GM18858 (cell line): ENCODE measurements around the gene E2F4.

ENCODE experiments used
- ATAC-seq: cut with Tn5 transposase; IDR thresholded peaks from one replicate; pipeline ENCODE4 v1.9.1; 2021; ENCODE audit not compliant: unreplicated experiment

E2F4 gene, protein sequence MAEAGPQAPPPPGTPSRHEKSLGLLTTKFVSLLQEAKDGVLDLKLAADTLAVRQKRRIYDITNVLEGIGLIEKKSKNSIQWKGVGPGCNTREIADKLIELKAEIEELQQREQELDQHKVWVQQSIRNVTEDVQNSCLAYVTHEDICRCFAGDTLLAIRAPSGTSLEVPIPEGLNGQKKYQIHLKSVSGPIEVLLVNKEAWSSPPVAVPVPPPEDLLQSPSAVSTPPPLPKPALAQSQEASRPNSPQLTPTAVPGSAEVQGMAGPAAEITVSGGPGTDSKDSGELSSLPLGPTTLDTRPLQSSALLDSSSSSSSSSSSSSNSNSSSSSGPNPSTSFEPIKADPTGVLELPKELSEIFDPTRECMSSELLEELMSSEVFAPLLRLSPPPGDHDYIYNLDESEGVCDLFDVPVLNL

DNA sequence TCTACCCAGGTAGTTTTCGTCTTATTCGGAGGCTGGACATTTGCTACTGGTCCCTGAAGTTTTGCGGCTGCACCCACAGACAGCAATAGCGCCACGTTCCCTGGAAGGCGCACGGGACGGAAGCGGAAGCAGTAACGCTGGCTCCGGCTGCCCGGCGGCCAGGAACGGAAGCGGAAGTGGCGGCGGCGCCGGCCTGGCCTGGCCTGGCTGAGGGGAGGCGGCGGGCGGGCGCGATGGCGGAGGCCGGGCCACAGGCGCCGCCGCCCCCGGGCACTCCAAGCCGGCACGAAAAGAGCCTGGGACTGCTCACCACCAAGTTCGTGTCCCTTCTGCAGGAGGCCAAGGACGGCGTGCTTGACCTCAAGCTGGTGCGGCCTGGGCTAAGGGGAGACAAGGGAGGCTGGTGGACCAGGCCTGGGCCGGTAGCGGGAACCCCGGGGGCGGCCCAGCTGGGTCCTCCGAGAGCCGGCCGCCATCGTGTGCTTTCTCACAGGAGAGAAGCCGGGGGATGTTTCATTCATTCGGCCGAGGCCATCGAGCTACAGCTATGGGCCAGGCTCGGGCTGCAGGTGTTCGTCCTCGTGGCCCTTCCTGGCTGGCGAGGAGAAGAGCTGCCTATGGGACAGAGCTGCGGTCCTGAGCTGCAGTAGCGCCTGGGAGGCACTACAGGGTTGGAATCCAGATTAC is at the start of gene E2F4:
E2F4 (plus strand) TSS at position 161 of the 687 bp plus-strand sequence; CDS start at position 234, 73 bp downstream.
- ATAC-seq: peak; percentile 71

DNA sequence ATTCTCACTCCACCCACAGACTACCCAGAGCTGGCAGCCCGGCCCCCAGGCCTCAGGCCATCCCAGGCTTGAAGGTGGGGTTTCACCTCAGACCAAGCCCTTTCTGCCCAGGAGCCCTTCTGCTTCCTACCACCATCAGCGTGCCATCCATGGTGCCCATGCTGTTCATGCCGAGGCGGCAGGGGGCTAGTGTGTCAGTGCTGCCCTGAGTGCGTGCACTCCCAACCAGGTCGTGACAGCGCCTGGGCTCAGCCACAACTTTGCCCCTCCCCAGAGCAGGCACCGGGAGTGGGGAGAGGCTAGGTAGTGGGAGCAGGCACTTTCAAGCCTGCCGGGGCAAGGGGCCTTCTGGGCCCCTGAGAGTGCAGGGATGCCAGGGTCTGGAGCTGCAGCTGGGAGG is 49.6 kb upstream of the E2F4 start:
- ATAC-seq: no peak

DNA sequence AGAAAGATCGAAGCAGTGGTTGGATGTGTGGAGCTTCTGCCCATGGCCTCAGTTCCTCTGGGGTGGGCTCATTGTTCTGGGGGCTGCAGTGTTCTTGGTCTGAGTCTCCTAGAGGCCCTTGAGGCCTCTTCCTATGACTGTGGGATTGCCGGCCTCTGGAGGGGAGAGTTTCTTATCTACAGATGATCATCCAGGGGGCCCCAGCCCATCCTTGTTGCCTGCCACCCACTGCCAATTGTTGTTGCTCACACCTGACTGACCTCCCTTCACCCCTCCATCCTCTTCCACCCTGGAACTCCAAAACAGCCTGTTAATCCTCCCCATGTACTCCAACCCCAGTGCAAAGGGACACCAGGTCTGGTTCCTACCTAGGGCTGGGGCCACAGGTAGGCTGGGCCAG is 47.0 kb upstream of the E2F4 start:
- ATAC-seq: no peak

DNA sequence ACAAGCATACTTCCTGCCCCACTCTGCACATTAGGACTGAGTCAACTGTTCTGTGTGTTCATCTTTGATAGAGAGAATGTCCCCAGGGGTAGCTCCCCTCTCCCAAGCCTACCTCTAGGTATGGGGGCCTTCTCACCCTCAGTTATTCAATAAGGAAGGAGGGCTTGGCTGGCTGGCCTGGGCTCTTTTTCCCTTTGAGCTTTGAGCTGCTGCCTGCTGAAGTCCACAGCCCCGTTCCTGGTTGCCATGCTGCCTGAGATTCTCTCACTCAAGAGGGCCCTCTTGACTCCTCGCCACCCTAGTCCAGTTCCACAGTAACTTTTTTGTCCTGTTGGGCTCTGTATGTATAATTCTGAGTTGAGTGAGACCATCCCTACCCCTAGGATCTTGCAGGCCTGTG is 46.2 kb upstream of the E2F4 start:
- no peak for ATAC-seq

DNA sequence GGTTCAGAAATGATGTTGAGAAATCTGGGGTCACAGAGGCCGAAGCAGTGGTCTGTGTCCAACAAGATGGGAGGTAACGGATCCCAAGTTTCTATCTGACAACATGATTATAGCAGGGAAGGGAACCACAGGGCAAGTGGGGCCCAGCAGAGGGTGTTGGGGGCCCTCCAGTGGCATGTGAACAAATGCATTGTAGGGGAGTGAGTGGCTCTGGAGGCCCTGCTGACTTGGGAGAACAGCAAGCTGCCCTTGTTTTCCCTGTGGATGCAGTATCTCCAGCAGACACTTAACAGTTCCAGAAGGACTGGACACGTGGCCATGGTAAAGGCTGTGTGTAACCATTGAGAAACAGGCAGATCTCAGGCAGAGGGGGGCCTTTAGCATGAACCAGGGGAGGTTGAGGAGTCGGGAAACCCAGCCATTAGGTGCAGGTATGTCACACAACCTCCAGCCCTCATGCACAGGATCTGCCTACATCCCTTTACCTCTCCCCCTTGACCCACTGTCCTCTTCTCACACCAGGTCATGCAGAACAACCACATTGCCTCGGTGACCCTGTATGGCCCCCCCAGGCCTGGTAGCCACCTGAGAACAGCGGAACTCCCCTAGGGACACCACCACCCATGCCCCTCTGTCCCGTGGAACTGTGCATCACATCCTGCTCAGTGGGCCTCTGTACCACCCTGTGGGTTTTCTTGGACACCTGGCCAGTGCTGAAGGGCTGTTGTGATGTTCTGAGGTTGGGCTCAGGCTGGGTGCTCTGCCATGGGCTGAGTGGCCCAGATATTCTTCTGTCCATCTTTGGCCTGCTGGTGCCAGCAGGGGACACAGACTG is 45.2 kb upstream of the E2F4 start:
- ATAC-seq: no peak

DNA sequence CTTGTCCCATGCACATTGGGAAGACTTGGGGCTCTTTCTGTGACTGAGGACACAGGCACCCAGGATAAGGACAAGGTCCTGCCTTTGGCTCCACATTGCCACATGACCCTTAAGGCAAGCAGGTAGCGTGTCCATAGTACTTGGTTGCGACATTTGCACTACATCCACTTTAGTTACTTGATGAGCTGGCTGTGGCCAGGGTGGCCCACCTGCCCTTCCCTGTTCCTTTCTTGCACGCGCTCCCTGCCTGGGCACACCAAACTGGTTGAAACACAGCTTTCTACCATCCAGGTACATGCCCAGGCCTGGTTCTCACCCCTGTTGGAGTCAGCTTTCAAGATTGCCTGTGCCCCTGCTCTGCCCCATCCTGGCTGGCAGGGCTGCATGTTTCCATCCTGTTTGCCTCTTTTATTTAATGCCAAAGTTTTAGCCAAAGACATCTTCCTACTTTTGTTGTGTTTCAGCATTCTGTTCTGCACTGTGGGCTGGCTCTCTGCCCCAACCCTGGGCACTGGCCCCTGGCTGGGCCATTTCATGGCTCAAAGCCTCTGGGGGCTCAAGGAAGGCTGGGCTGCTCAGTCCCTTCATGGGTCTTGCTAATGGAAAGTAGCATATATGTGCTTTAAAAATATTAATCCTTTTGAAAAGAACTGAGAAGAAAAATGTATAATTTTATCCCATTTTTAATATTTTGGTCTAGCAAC is 44.4 kb upstream of the E2F4 start:
- ATAC-seq: no peak

DNA sequence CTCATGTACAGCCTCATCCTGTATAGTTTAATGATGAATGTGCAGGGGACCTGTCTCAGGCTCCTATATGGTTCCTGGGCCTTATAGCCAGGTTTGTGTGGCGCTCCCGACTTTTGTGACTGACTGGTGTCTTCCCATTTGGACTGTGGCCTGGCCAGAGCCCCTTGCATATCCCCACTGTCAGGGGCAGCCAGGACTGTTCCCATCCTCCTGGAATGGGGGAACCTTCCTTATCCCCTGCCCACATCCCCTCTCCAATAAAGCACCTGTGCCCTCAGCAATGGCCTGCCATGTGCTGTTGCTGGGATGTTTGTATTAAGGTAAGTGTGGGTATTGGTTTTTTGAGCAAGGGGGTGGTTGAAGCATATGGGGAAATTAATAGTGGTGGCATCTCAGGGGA is 43.7 kb upstream of the E2F4 start:
- ATAC-seq: no peak

DNA sequence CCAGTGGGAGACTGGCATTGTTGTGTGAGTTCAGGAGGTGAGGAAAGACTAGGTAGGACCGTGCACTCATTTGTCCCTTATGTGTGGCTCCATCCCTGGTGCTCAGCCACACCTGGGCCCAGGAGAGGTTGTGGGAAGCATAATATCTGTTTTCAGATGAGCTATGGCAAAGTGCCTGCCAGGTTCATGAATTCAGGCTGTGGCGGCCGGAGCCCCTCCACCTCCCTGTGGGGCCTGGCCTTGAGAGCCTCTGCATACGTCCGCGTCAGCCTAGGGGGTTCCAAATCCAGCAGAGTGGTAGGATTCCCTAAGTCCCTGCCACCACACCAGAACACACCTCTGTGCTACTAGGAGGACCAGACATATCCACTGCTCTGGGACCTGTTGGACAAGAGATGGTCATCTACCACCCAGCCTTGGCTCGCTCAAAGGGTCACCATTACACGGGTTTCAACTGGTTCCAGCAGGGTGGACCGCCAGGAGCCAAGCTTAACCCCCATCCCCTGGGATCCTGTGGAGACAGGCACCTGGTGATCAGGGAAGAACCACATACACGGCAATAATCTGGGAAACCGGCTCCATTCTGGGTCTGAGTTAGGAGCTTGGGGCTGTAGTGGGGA is 43.2 kb upstream of the E2F4 start:
- ATAC-seq: no peak

DNA sequence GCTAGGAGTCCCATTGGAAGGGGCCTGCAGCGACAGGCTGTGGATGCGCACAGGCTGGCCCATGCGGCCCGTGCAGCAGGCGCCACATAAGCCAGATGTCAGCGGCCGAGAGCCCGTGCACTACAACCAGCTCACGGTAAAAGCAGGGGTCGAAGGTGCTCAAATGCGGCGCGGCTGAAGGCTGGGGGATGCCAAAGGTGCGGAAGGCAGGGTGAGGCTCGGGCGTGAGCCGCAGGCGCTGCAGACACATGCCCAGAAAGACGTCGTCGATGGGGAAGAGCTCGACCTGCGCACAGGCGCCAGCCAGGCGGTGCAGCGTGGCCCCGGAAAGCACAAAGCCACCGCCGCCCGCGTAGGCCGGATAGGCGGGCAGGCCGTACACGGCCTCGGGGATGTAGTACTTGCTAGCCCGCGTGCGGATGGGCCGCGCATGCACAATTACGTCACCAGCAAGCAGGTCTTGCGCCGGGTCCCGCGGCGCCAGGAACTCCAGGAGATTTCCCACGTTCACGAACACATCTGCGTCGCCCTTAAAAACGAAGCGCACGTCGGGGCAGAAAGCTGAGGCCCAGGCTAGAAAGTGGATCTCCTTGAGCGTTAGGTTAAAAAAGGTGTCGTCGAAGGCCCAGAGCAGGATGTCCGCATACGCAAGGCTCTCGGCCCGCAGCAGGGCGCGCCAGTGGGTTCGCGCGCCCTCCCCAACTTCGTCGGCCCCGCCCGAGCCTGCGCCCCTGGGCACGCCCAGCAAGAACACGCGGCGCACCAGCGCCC is 42.5 kb upstream of the E2F4 start:
- no peak for ATAC-seq

DNA sequence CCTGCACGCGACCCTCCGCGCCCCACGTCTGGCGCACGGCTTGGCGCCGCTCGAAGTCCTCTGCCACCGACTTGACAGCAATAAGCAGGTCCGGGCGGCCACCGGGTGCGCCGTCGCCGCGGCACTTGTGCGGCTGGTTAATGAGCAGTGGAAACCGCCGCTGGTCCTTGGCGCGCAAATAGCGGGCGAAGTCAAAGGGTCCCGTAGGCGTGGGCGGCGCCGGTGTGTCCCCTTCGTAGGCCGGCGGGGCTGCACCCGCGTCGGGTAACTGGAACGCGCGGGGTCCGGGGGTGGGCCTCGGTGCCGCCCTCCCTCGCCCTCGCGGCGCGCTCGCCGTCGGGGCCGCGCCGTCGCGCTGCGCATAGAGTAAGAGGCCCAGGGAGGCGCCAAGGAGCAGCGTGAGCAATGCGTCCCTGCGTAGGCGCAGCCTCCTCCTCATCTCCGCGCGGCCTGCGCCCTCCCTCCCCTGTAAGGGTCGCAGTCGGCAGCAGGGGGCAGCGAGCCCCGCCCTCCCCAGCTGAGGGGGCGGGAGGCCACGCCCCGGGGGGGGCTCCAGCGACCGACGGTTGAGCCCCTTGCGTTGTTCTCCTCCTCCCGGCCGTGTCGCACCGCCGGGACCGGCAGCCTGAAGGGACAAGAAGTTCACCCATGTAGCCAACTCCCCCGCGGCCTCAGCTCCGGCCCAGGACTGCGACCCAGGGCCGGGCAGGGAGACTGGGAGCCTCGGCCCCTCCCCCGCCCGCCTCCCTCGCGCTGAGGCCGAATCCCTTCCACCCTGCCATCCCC is 41.7 kb upstream of the E2F4 start:
- no peak for ATAC-seq

DNA sequence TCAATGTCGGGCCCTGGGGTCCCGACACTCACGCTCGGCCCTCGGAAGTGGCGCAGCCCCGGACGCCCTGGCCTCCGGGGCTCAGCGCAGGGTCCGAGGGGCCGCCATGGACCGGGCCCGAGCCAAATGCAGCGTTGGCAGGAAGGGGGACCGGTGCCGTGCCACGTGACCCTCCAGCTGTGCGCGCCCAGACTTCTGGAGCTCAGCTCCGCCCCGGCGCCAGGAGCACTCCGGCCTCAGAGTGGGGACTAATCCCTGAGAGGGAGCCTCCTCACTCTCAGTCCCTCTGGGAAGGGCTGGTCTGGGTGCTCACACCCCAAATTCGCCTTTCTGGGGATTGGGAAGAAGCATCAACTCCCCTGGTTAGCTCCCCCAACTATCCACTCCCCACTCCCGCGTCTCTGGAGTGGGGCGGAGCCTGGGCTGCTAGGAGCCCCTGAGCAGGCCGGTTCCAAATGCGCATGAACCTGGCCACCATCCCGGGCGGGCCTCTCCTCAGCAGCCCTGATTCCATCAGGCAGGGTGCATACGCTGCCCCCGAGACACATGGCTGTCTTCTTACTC is 41.0 kb upstream of the E2F4 start, which contains the start of gene B3GNT9:
B3GNT9 (minus strand) TSS at position 166 of the 564 bp plus-strand sequence. CDS start 513 bp downstream, outside the sequence.
- no peak for ATAC-seq

DNA sequence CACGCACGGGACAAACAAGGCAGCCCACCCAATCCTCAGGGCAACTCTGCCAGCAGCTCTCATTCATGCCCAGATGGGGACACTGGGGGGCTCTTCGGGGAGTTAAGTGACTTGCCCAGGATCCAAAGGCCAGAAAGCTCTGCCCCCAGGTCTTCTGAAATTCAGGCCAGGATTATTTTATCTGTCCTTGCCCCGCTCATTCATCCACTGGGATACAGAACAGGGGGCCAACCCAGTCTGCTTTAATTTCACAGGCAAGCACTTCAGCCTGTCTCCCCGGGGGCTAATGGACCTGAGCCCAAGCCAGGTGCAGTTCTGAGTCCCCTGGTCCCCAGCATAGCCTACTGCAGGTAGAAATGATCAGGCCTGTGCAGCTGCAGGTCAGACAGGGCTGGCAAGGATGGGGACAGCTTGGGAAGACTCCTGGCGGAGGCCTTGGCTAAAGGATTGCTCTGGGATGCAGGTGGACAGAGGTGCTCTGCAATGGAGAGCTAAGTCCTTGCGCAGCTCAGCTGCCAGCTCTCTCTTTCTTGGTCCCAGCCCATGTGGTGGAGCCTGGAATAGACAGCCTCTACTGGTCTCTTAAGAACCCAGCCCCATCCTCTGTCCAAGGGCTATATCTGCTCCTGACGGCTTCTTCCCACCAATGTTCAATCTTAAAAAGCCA is 40.4 kb upstream of the E2F4 start:
- no peak for ATAC-seq

DNA sequence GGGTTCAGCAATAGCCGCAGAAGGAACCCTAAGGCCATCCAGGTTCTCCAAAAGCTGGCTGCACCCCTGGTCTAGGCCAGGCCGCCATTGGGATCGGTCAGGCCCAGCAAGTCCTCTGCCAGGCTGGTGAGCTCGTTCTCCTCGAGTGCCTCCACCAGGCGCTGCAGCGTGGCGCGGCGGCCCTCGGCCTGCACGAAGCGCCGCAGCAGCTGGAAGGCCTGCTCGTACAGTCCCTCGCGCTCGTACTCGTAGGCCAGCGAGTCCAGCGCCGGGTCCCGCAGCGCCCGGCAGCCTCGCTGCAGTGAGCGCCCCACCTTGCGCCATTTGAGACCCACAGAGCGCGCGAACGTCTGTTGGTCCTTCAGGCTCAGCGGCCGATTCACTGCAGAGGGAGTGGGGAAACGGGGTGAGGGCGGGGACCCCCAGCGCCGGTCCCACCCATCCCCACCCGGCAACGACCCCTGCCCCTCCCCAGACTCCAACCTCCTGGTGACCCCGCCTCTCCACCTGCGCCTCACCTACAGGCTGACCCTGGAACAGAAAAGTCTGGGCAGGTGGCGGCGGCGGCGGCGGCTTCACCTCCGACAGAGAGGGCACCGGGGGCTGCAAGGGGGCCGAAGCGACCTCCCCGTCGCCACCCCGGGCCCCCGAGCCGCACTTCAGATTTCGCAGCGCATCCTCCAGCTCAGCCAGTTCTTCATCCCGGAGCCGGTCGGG is 37.2 kb upstream of the E2F4 start:
- no peak for ATAC-seq

DNA sequence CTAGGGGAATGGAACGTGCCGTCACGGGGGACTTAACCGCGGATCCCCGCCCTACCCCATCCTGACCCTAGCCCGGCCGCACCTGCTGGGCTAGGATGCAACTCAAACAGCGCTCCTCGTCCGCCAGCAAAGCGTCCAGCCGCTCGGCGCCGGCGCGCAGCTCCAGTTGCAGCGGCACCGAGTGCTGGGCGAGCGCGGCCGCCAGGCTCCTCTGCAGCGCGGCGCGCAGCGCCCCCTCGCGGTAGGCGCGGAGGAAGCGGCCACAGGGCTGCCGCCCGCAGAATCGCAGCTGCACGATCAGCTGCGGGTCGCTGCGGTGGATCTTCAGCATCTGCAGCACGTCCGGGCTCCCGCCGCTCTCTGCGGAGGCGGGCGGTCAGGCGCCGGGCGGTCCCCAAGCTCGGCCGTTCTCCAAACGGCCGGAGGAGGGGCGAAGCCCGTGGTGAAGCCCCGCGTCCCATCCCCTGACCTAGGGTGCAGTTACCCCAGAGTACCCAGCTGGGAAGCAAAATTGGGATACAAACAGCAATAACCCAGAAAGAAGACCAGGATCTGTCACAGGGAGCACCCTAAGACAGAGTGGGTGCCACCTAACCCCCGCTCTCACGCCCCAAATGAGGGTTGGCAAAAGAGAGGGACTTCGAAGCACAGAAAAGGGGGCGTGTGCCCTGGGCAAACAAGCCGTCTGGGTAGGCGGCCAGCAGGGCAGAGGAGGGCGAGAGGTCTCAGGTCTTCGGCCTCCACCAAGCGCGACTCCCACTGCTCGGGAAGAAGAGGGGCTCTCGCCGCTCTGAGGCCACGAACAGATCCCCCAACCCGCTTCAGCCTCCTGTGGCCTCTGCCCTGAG is 36.4 kb upstream of the E2F4 start:
- ATAC-seq: no peak

DNA sequence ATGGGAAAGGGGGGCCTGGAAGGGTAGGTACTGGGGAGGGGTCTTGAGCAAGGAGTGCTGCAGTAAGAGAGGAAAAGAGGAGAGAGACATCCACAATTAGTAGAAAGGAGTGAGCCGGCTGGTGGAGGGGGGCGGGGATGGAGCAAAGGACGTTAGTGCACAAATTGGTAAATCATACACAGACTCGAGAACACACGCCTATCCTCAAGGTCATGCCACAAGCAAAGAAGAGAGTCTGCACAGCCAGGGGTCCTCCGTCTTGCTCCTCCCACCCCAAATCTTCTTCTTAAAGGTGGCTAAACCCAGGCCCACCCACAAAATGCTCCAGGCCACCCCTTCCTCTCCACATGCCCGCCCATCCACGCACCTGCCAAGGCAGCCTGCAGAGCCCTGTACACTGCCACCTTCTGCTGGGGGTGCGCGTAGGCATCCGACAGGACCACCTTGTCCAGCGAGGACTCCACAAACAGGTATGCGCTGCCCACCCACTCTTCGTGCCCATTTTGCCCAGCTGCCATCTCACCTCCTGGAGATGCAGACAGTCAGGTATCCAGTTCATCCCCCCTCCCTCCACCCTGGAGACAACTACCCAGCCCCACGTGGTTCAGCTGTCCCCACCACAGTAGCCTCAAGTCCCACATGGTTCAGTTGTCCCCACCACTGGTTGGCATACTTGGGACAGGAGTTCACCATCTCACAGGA is 35.7 kb upstream of the E2F4 start:
- ATAC-seq: no peak
